Midbrain (tissue), 1 donor: ENCODE data around the gene CCT6B.
A peak's percentile ranks its signal among the peaks of the same experiment; 100 is the strongest.
"Not testable (repeated sequence)": the region's sequence is repeated elsewhere in the genome, so short reads cannot be mapped to it uniquely, and the experiment has no call there.

Experiments
- DNase-seq: peaks from one replicate; lab custom pipeline; 2025; lab: John Stamatoyannopoulos, UW

CCT6B gene, protein sequence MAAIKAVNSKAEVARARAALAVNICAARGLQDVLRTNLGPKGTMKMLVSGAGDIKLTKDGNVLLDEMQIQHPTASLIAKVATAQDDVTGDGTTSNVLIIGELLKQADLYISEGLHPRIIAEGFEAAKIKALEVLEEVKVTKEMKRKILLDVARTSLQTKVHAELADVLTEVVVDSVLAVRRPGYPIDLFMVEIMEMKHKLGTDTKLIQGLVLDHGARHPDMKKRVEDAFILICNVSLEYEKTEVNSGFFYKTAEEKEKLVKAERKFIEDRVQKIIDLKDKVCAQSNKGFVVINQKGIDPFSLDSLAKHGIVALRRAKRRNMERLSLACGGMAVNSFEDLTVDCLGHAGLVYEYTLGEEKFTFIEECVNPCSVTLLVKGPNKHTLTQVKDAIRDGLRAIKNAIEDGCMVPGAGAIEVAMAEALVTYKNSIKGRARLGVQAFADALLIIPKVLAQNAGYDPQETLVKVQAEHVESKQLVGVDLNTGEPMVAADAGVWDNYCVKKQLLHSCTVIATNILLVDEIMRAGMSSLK

DNA sequence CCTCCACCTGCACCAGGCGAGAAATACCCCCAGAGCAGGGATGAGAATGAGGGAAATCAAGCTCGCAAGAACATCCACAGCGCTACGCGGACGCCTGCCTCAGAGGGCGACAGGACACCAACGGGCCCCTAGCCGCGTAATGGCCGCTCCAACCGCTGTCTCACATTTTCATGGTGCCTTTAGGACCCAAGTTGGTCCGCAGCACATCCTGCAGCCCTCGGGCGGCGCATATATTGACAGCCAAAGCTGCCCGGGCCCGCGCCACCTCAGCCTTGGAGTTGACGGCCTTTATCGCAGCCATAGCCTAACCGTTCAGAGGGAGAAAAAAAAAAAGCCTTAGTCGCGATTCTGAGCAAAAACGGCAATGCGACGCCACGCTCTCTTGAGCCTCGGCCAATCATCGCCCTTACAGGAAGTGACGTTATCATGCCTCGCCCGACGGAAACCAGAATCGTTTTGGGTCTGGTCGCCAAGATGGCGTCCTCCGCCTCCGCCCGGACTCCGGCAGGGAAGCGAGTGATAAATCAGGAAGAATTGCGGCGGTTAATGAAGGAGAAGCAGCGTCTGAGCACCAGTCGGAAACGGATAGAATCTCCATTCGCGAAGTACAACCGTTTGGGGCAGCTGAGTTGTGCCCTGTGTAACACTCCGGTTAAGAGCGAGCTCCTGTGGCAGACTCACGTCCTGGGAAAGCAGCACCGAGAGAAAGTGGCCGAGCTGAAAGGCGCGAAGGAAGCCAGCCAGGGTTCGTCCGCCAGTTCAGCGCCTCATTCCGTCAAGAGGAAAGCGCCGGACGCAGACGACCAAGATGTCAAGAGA, at the start of gene CCT6B, which contains the start of gene ZNF830:
TSS of gene CCT6B (minus strand) at position 368 of the 819 bp plus-strand sequence. CDS start at position 301, 67 bp downstream.
TSS of gene ZNF830 (plus strand) at position 448 of the 819 bp plus-strand sequence. CDS start at position 475, 27 bp downstream.
- DNase-seq, result peak; percentile 95

DNA sequence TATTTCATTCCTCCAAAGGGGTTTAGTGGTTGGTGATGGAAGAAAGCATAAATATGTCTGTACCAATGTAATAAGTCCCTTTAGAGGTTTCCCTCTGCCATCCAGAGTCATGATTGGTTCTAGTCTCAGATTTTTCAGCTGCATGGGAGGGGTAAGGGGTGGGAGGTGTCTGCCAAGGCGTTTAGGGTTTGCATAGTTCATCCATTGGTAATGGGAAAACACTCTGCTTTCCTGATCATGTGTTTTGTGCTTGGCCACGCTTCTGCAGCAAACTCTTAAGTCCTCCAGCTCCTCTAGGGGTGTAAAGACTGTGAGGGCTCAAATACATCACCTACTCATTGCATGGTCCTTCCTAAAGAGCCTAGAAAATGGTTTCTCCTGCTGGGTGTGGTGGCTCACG, 48.8 kb upstream of the CCT6B start:
- no peak for DNase-seq

DNA sequence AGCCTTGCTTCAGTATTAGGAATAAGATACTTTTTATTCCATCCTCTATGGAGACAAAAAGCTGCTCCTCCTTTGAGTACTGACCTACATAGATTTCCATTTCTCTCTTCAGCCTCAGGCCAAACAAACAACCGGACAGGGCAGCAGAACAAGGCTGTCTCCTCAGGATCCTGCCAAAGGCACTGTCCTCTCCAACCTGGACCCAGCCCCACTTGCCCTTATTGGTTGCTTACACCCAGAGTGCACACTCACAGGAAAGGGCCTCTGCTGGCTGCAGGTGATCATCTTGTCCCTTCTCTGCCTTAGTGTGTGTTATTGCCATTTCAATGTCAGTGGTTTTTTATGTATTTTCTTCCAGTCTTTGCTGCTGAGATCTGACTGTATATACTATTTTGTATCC, 45.7 kb upstream of the CCT6B start:
- DNase-seq, result peak; percentile 15

DNA sequence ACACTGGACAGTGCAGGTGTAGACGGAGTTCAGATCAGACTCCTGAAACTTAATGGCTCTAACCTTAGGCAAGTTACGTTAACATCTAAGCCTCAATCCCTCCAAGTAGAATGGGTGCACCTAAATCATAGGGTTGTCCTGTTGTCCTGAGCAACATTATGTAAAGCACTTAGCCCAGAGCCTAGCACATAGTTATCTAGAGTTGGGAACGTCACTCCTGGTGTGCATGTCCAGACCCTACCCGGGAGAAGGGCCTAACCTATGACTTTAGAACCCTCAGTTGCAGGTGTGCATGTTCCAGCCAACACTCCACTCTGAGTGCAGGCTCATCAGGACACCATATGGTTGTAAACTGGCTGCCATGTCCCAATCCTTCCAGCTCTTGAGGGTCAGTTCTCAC, 45.1 kb upstream of the CCT6B start:
- no peak for DNase-seq

DNA sequence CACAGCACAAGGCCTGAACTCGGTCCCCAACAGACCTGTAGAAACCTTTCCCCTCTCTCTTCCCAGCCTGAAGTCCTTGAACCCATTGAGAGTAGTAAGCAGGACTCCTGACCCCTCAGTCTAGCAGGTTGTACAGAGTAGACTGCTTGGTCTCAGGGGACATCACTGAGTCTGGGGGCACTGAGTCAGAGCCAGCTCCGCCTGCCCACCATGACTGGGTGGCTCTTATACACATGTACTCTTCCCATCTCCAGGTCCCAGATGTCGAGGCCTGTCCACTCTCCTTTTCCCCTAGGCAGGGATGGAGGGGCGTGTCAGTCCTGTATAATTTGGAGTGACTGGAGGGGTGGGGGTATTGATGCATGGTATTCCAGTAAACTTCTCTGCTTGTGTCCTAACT, 42.5 kb upstream of the CCT6B start:
- no peak for DNase-seq

DNA sequence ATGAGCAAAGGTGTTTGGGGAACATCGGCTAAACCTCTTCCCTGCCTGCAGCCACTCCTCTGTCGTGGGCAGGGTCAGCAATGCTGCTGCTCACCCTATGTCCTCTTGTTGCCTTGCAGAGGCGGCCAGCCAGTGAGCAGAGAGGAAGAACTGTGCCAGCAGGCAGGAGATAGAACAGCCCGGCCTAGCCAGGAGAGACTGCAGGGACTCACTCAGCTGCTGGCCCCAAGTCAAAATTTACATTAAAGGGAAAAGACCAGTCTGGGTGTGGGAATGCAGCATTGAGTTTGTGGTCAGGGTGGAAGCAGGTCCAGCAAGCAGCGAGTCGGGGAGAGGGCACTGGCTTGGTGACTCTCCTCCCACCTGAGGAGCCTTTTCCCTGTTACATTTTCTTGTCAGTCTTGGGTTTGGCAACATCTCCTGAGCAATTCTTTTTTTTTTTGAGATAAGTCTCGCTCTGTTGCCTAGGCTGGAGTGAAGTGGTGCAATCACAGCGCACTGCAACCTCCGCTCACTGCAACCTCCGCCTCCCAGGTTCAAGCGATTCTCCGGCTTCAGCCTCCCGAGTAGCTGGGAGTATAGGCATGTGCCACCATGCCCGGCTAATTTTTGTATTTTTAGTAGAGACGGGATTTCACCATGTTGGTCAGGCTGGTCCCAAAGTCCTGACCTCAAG, 41.8 kb upstream of the CCT6B start:
- no peak for DNase-seq

DNA sequence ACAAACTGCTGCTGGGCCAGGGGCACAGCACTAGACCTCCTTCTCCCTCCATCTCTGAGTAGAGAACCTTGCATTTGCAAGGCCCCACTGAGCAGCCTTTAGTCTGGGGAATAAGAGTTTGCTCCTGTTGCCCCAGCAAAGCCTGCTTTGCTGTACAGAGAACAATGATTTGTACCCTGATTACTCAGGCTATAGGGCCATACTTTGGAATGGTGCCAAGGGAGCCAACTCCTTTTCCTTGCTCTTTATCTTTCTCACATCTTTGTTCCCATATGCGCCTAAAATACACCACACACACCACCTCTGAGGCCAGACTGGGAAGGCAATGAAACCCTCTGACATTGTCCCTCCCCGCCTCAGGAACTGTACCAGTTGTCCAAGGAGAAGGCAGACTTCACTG, 40.3 kb upstream of the CCT6B start:
- no peak for DNase-seq

DNA sequence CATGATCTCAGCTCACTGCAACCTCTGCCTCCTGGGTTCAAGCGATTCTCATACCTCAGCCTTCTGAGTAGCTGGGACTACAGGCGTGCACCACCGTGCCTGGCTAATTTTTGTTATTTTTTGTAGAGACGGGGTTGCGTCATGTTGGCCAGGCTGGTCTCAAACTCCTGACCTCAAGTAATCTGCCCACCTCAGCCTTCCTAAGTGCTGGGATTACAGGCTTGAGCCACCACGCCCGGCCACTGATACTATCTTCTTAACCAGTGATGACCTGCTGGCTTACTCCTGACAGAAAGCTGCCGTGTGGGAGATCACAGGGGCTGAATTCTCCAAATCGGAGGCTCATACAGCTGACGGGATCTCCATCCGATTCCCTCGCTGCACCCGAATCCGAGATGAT, 39.7 kb upstream of the CCT6B start:
- DNase-seq, result not testable (repeated sequence)

DNA sequence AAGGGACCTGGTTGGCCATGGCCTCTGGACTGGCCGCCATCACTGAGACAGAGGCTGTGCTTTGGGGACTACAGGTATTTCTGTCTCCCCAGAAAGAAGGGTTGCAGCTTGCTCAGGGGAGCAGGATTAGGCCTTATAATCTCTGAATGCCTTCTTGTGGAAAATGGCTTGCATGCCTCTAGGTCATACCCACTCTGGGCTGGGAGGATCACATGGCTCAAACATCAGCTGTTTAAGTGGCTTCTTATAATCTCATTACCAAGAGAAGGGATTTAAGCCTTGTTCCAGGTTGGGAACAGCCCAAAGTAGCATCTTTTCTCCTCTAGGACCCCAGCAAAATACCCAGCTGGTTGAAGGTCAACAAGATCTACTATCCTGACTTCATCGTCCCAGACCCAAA, 38.2 kb upstream of the CCT6B start:
- DNase-seq, result no peak

DNA sequence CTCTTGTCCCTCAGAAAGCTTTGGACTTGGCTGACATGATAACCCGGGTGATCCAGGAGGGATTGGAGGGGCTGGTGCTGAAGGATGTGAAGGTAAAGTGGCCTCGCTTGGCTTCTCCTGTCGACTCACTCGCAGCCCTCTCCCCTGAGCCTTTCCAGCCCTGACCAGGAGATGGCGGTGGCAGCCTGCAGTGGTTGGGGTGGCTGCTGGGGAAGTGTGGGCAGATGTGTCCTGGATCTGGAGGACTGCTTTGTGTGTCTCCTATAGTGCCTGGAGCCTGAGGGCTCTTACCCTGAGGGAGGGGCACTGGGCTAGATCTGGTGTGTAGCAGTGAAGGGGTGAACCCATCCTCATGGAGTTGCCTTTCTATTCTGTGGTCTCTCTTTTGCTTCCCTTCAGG, 36.9 kb upstream of the CCT6B start:
- peak; percentile 87 for DNase-seq

DNA sequence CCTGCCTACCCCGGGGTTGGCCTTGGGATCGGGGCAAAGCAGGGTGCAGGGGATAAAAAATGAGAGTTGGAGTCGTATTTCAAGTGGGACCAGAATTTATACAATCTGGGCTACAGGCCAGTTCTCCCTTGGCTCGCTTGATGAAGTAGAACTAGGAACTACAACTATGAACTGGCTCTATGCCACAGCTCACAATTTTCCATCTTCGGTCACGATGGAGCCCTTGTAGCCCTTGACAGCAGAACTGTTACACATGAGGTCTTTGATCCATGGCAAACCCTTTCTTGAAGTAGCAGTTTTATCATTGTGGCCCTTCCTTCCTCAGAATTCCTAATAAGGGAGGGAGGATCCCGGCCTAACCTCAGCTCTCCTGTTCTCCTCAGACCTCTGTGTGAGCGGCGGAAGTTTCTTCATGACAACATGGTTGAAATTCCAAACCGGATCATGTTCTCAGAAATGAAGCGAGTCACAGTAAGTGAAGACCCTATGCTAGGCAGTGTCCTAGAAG, 36.1 kb upstream of the CCT6B start:
- DNase-seq, result no peak

DNA sequence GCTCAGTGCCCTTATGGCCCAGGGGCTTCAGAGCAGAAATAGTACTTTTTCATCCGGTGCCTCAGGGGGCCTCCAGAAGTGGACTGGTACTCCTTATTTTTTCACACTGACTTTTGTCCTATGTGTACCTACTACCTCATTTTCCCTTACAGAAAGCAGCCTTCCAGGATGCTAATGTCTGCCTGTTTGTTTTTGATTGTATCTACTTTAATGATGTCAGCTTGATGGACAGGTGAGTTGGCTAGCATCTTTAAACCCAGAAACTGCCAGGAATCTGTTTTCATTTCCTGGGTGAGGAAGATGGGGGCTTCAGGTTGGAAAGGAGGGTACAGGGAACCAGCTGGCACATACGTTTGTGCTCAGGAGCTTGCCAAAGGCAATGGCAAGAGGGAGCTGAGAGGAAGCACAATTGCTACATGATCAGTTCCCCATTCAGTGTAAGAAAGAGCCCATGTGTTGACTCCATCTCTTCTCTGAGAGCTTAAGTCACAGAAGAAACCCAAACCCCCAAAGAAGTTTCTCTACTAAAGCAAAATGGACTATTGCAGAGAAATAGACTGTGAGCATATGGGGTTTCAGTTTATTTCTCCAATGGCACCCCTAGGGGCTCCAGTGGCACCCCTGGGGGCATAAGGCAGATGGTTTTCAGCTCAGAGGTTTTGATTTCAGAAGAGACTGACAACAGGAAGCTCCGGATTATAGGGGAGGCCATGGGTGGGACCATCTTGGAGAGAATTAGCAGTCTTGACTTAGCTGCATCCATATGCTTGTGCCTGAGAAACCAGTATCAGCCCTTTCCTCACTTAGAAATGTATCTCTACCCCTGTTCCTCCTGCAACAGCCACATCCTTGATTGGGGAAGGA, 35.4 kb upstream of the CCT6B start:
- DNase-seq, result no peak

DNA sequence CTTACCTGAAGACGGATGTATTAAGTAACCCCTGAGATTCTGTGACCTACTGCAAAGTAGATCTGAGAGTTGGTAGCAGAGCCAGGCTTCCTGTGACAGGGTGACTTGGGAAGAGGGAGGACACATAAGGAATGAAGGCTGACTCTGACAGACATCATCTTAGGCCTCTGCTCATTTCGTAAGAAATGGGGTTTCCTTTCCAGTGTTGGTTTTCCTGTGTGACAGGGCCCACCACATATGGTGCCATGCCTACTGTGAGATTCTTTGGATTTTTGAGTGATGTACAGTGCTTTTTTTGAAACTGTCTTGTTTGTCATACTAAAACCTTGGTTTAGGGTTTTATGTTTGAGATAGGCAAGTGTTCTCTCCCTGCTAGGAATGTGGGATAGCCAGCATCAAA, 31.8 kb upstream of the CCT6B start:
- DNase-seq, result no peak

DNA sequence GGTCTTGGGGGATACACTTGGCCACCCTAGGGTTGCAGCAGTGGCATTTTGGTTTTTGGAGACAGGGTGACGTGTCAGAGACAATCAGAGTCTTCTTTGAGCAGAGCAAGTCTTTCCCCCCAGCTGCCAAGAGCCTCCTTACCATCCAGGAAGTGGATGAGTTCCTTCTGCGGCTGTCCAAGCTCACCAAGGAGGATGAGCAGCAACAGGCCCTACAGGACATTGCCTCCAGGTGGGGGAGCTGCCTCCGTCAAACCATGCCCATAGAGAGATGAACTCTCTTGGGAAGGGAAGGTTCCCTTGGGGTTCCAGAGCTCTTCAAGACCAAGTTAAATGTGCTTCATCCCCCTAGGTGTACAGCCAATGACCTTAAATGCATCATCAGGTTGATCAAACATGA, 30.3 kb upstream of the CCT6B start:
- no peak for DNase-seq

DNA sequence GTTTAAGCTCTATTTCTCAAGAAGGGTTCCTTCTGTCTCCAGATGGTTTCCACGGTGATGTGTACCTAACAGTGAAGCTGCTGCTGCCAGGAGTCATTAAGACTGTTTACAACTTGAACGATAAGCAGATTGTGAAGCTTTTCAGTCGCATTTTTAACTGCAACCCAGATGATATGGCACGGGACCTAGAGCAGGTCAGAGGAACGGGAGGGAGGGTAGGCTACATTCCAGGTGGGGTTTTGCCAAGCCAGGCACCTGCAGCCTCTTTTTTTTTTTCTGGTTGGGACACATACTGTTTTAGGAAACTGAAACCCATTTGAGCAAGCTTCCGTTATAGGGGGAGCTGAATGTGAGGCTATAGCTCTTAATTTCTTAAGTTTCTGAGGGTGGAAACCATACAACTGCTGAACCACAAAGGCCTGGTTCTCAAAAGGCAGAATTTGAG, 29.7 kb upstream of the CCT6B start:
- DNase-seq, result no peak

DNA sequence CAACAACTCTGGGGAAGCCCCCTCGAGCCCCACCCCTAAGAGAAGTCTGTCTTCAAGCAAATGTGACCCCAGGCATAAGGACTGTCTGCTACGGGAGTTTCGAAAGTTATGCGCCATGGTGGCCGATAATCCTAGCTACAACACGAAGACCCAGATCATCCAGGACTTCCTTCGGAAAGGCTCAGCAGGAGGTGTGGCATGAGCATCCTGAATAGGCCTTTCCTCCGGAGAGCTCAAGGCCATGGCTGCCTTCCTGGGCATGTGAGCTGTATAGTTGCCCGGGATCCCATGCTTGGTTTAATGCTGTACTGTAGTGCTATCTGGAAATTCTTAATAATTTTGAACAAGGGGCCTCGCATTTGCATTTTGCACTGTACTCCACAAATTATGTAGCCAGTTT, 28.2 kb upstream of the CCT6B start:
- no peak for DNase-seq

DNA sequence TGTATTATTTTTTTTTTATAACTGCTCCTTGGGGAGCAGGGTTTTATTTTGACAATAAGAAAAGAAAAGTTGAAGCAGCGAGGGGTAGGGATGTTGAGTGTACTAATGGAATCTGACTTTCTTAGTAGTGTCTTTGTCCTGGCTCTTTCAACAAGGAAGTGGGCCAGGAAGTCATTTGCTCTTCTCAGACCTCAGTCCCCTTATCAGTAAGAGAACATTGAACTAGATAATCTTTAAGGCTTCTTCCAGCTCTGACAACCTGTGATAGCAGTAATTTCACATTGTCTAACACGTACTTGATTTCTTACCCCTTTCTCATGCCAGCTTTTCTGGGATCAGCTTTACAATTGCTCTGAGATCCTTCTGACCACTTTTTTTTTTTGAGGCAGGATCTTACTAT, 27.4 kb upstream of the CCT6B start:
- no peak for DNase-seq

DNA sequence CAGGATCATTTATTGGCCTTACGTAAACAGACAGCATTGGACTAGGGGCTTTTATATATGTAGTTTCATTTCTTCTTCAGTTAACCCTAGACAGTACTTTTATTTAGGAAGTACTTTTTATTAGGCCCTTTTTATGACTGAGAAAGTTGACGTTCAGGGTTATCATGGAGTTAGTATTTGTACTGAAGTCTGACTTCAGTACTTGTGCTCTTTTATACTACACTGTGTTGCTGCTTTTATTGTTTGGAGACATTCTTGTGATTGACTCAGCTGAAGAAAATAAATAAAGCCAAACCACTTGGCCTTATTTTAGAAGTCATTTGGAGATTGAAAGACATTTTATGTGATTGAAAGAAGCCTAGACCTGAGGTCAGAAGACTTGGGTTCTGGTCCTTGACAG, 26.0 kb upstream of the CCT6B start:
- no peak for DNase-seq

DNA sequence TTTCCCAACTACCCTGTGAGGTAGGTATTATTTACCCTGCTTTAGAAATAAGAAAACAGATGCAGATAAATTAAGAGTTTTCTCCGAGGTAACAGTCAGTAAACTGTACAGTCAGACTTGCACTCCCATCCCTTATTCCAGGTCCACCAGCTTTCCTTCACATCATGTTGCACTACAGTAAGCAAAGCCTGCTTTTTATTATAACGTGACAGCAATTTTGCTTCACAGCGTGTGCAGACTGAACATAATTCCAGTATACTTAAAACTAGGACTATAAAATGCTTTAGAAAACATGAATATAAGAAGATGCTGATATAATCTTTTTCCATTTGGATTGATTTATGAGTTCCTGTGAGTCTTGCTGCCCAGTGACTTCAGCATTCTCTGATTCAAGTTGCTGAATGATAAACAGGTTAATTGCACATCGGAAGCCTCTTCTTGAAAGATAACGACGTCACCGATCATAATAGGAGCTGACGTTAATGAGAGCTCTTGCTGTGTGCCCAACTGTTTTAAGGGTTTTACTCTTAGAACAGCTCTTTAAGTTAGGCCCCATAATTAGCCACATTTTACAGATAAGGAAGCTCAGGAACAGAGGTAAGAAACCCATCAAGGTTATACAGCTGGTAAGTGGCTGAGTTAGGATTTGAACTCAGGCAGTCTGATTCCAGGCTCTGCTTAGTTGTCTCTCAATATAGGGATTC, 20.4 kb upstream of the CCT6B start:
- DNase-seq, result no peak
